ENCODE measurements around the gene DHRSX.

DHRSX gene

DNA sequence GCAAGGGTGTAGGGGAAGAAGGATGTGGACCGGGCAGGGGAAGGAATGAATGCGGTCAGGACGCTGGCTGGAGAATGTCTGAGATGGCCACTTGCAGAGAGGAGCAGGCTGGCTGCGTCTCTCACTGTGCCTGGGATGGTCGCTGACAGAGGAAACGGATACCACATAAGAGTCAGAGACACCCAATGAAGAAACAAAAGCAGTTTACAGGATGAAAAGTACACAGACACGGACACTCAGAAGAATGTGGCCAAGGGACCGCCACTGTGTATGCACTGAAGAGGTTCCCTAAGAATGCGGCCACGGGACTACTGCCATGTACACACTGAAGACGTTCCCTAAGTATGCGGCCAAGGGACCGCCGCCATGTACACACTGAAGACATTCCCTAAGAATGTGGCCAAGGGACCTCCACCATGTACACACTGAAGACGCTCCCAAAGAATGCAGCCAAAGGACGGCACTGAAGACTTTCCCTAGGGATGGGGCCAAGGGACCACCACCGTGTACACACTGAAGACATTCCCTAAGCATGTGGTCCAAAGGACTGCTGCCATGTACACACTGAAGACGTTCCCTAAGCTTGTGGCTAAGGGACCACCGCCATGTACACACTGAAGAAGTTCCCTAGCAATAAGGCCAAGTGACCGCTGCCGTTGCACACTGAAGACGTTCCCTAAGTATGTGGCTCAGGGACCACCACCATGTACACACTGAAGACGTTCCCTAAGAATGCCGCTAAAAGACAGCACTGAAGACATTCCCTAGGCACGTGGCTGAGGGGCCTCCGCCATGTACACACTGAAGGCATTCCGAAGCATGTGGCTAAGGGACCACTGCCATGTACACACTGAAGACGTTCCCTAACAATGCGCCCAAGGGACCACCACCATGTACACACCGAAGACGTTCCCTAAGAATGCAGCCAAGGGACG, 32.2 kb downstream of the DHRSX start:
- ATAC-seq: no peak
- no peak for TF ChIP-seq ESRRG (CRISPR knock-in tag; IDR thresholded peaks at IDR 0.05)
- TF ChIP-seq ARNTL (CRISPR knock-in tag; IDR thresholded peaks at IDR 0.05; ENCODE audit: borderline replicate concordance, low read depth): no peak
- TF ChIP-seq CSDC2 (CRISPR knock-in tag; IDR thresholded peaks at IDR 0.05): no peak
- TF ChIP-seq, protein P1, sequence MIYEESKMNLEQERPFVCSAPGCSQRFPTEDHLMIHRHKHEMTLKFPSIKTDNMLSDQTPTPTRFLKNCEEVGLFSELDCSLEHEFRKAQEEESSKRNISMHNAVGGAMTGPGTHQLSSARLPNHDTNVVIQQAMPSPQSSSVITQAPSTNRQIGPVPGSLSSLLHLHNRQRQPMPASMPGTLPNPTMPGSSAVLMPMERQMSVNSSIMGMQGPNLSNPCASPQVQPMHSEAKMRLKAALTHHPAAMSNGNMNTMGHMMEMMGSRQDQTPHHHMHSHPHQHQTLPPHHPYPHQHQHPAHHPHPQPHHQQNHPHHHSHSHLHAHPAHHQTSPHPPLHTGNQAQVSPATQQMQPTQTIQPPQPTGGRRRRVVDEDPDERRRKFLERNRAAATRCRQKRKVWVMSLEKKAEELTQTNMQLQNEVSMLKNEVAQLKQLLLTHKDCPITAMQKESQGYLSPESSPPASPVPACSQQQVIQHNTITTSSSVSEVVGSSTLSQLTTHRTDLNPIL (CRISPR knock-in tag; IDR thresholded peaks at IDR 0.05; ENCODE audit: low read depth): no peak
- no peak for TF ChIP-seq ZNF70 (CRISPR knock-in tag; IDR thresholded peaks at IDR 0.05)
- no peak for TF ChIP-seq GLIS3 (CRISPR knock-in tag; IDR thresholded peaks at IDR 0.05)
- TF ChIP-seq ZNF565 (CRISPR knock-in tag; conservative IDR thresholded peaks at IDR 0.05; ENCODE audit: low read depth): no peak
- TF ChIP-seq, protein P2, sequence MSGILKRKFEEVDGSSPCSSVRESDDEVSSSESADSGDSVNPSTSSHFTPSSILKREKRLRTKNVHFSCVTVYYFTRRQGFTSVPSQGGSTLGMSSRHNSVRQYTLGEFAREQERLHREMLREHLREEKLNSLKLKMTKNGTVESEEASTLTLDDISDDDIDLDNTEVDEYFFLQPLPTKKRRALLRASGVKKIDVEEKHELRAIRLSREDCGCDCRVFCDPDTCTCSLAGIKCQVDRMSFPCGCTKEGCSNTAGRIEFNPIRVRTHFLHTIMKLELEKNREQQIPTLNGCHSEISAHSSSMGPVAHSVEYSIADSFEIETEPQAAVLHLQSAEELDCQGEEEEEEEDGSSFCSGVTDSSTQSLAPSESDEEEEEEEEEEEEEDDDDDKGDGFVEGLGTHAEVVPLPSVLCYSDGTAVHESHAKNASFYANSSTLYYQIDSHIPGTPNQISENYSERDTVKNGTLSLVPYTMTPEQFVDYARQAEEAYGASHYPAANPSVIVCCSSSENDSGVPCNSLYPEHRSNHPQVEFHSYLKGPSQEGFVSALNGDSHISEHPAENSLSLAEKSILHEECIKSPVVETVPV (CRISPR knock-in tag; IDR thresholded peaks at IDR 0.05): no peak
- TF ChIP-seq BACH2 (CRISPR knock-in tag; IDR thresholded peaks at IDR 0.05; ENCODE audit: borderline replicate concordance): no peak
- TF ChIP-seq, protein P3, sequence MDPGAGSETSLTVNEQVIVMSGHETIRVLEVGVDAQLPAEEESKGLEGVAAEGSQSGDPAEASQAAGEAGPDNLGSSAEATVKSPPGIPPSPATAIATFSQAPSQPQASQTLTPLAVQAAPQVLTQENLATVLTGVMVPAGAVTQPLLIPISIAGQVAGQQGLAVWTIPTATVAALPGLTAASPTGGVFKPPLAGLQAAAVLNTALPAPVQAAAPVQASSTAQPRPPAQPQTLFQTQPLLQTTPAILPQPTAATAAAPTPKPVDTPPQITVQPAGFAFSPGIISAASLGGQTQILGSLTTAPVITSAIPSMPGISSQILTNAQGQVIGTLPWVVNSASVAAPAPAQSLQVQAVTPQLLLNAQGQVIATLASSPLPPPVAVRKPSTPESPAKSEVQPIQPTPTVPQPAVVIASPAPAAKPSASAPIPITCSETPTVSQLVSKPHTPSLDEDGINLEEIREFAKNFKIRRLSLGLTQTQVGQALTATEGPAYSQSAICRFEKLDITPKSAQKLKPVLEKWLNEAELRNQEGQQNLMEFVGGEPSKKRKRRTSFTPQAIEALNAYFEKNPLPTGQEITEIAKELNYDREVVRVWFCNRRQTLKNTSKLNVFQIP (CRISPR knock-in tag; IDR thresholded peaks at IDR 0.05; ENCODE audit: borderline replicate concordance, low read depth): no peak
- TF ChIP-seq ZFP30 (CRISPR knock-in tag; IDR thresholded peaks at IDR 0.05): no peak
- TF ChIP-seq, protein P4, sequence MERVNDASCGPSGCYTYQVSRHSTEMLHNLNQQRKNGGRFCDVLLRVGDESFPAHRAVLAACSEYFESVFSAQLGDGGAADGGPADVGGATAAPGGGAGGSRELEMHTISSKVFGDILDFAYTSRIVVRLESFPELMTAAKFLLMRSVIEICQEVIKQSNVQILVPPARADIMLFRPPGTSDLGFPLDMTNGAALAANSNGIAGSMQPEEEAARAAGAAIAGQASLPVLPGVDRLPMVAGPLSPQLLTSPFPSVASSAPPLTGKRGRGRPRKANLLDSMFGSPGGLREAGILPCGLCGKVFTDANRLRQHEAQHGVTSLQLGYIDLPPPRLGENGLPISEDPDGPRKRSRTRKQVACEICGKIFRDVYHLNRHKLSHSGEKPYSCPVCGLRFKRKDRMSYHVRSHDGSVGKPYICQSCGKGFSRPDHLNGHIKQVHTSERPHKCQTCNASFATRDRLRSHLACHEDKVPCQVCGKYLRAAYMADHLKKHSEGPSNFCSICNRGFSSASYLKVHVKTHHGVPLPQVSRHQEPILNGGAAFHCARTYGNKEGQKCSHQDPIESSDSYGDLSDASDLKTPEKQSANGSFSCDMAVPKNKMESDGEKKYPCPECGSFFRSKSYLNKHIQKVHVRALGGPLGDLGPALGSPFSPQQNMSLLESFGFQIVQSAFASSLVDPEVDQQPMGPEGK (CRISPR knock-in tag; IDR thresholded peaks at IDR 0.05; ENCODE audit: borderline replicate concordance): no peak
- no peak for TF ChIP-seq TOX (CRISPR knock-in tag; IDR thresholded peaks at IDR 0.05; ENCODE audit: borderline replicate concordance)
- TF ChIP-seq, protein P5, sequence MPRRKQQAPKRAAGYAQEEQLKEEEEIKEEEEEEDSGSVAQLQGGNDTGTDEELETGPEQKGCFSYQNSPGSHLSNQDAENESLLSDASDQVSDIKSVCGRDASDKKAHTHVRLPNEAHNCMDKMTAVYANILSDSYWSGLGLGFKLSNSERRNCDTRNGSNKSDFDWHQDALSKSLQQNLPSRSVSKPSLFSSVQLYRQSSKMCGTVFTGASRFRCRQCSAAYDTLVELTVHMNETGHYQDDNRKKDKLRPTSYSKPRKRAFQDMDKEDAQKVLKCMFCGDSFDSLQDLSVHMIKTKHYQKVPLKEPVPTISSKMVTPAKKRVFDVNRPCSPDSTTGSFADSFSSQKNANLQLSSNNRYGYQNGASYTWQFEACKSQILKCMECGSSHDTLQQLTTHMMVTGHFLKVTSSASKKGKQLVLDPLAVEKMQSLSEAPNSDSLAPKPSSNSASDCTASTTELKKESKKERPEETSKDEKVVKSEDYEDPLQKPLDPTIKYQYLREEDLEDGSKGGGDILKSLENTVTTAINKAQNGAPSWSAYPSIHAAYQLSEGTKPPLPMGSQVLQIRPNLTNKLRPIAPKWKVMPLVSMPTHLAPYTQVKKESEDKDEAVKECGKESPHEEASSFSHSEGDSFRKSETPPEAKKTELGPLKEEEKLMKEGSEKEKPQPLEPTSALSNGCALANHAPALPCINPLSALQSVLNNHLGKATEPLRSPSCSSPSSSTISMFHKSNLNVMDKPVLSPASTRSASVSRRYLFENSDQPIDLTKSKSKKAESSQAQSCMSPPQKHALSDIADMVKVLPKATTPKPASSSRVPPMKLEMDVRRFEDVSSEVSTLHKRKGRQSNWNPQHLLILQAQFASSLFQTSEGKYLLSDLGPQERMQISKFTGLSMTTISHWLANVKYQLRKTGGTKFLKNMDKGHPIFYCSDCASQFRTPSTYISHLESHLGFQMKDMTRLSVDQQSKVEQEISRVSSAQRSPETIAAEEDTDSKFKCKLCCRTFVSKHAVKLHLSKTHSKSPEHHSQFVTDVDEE (CRISPR knock-in tag; IDR thresholded peaks at IDR 0.05): no peak
- TF ChIP-seq ZC3H10 (CRISPR knock-in tag; IDR thresholded peaks at IDR 0.05): no peak
- no peak for TF ChIP-seq TCF4 (CRISPR knock-in tag; IDR thresholded peaks at IDR 0.05; ENCODE audit: borderline replicate concordance)
- TF ChIP-seq ISL1 (CRISPR knock-in tag; IDR thresholded peaks at IDR 0.05): no peak

DNA sequence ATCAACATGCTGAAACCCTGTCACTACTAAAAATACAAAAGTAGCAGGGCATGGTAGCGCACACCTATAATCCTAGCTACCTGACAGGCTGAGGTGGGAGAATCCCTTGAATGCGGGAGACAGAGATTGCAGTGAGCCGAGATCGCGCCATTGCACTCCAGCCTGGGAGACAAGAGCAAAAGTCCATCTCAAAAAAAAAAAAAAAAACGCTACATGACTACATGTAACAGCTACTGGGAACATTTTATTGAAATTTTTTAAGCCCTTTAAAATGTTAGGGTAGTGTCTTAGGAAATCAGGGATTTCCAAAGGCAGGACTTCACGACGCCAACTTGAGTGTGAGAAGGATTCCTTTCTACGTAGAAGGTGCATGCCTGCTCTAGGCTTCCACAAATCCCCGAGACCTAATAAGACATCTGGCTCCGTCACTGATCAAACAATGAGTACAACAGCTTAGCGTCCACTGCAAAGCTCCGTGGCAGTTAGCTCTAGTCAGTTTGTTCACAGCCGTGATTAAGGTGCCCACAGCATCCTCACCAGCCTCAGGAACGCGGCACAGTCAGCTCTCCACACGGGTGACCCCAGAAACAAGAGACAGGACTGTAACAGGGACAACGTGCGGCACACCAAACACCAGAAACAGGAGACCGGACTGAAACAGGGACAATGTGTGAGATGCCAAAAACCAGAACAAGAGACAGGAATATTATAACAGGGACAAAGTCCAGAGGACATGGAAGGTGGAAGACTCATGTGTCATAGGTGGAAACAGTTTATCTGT, 33.7 kb downstream of the DHRSX start:
- ATAC-seq: no peak
- TF ChIP-seq RARB (CRISPR knock-in tag; IDR thresholded peaks at IDR 0.05): no peak
- TF ChIP-seq, protein P1 (CRISPR knock-in tag; IDR thresholded peaks at IDR 0.05; ENCODE audit: low read depth): no peak
- TF ChIP-seq, protein P4 (CRISPR knock-in tag; IDR thresholded peaks at IDR 0.05; ENCODE audit: borderline replicate concordance): no peak
- no peak for TF ChIP-seq ZFP3 (CRISPR knock-in tag; IDR thresholded peaks at IDR 0.05)
- TF ChIP-seq TOX (CRISPR knock-in tag; IDR thresholded peaks at IDR 0.05; ENCODE audit: borderline replicate concordance): no peak
- no peak for TF ChIP-seq ARNTL (CRISPR knock-in tag; IDR thresholded peaks at IDR 0.05; ENCODE audit: borderline replicate concordance, low read depth)
- TF ChIP-seq, protein P2 (CRISPR knock-in tag; IDR thresholded peaks at IDR 0.05): no peak
- TF ChIP-seq, protein P3 (CRISPR knock-in tag; IDR thresholded peaks at IDR 0.05; ENCODE audit: borderline replicate concordance, low read depth): no peak

Measured in SK-N-SH treated with all-trans-retinoic acid at 6 μM for 48 hours (cell line).